ENCODE data around the gene ICE2.

ICE2 gene

GRCh38 chr15:60374628-60375081 lies 104.3 kb downstream of the ICE2 start:
- peak; percentile 37 for DNase-seq
- H3K9me3 Mint-ChIP-seq, result no peaks in the 10 kb centered on the region
- H3K36me3 Mint-ChIP-seq (ENCODE audit: low read depth), result peaks cover 18% of the 10 kb centered on the region
- peak overlapping the region; percentile 98 for H3K27ac Mint-ChIP-seq
- peaks cover 67% of the 10 kb centered on the region for H3K4me1 Mint-ChIP-seq
- TF ChIP-seq, protein P1, sequence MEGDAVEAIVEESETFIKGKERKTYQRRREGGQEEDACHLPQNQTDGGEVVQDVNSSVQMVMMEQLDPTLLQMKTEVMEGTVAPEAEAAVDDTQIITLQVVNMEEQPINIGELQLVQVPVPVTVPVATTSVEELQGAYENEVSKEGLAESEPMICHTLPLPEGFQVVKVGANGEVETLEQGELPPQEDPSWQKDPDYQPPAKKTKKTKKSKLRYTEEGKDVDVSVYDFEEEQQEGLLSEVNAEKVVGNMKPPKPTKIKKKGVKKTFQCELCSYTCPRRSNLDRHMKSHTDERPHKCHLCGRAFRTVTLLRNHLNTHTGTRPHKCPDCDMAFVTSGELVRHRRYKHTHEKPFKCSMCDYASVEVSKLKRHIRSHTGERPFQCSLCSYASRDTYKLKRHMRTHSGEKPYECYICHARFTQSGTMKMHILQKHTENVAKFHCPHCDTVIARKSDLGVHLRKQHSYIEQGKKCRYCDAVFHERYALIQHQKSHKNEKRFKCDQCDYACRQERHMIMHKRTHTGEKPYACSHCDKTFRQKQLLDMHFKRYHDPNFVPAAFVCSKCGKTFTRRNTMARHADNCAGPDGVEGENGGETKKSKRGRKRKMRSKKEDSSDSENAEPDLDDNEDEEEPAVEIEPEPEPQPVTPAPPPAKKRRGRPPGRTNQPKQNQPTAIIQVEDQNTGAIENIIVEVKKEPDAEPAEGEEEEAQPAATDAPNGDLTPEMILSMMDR (IDR thresholded peaks at IDR 0.05), result no peak
- H3K4me3 Mint-ChIP-seq, result no peak overlapping the region
- H3K27me3 Mint-ChIP-seq (ENCODE audit: low read depth, poor library complexity), result peaks cover 5% of the 10 kb centered on the region

DNA sequence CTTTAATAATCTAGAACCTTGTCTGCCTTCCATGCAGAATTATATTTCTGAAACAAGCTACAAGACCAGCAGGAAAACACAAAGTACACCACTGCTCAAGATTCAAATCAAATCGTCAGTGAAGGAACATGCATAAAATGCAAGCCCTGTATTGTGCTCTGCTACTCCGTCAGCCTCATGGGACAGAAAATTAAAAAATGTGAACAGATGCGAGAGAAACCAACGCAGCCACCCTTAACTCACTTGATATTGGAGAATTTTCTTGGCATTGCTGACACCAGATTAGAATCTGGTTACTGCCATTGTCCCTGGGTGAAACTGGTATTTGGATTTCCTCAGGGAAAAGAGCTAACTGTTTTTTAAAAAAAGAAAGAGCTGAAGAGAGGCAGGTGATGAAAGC lies 104.7 kb downstream of the ICE2 start:
- peak overlapping the region; percentile 98 for H3K27ac Mint-ChIP-seq
- DNase-seq, result no peak
- peak overlapping the region; percentile 35 for H3K4me3 Mint-ChIP-seq
- TF ChIP-seq, protein P1 (IDR thresholded peaks at IDR 0.05), result no peak
- H3K9me3 Mint-ChIP-seq, result peaks cover 3% of the 10 kb centered on the region
- peaks cover 23% of the 10 kb centered on the region for H3K36me3 Mint-ChIP-seq (ENCODE audit: low read depth)
- H3K4me1 Mint-ChIP-seq, result peaks cover 68% of the 10 kb centered on the region
- H3K27me3 Mint-ChIP-seq (ENCODE audit: low read depth, poor library complexity), result peaks cover 5% of the 10 kb centered on the region

GRCh38 chr15:60373745-60374144 lies 105.2 kb downstream of the ICE2 start:
- H3K4me3 Mint-ChIP-seq, result peak overlapping the region; percentile 45
- H3K4me1 Mint-ChIP-seq, result peaks cover 68% of the 10 kb centered on the region
- H3K9me3 Mint-ChIP-seq, result peaks cover 5% of the 10 kb centered on the region
- TF ChIP-seq, protein P1 (IDR thresholded peaks at IDR 0.05), result no peak
- peaks cover 27% of the 10 kb centered on the region for H3K36me3 Mint-ChIP-seq (ENCODE audit: low read depth)
- peaks cover 5% of the 10 kb centered on the region for H3K27me3 Mint-ChIP-seq (ENCODE audit: low read depth, poor library complexity)
- DNase-seq, result no peak
- H3K27ac Mint-ChIP-seq, result peak overlapping the region; percentile 98

GRCh38 chr15:60373327-60373726 lies 105.6 kb downstream of the ICE2 start:
- Mint-ChIP-seq H3K4me1 (peaks cover 68% of the 10 kb centered on the region), H3K9me3 (peaks cover 9% of the 10 kb centered on the region), H3K27me3 (ENCODE audit: low read depth, poor library complexity) (peaks cover 5% of the 10 kb centered on the region), H3K27ac (peak overlapping the region; percentile 98), H3K36me3 (ENCODE audit: low read depth) (peaks cover 31% of the 10 kb centered on the region), H3K4me3 (no peak overlapping the region)
- TF ChIP-seq, protein P1 (IDR thresholded peaks at IDR 0.05), result no peak
- no peak for DNase-seq

DNA sequence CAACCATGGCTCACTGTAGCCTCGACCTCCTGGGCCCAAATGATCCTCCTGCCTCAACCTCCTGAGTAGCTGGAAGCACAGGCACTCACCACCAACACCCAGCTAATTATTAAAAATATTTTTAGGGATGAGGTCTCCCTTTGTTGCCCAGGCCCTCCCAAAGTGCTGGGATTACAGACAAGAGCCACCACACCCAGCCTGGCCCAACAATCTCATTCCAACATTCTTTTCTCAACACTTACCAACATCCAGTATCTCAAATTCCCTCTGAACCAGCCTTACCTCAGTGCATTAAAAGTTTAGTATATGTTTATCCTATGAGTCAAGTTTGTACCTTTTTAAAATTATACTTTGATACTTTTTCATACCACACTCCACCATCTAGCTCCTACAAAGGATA lies 106.2 kb downstream of the ICE2 start:
- Mint-ChIP-seq H3K36me3 (ENCODE audit: low read depth) (peaks cover 32% of the 10 kb centered on the region), H3K4me3 (no peak overlapping the region), H3K27me3 (ENCODE audit: low read depth, poor library complexity) (peaks cover 5% of the 10 kb centered on the region), H3K9me3 (peaks cover 10% of the 10 kb centered on the region), H3K27ac (peak overlapping the region; percentile 98), H3K4me1 (peaks cover 68% of the 10 kb centered on the region)
- TF ChIP-seq, protein P1 (IDR thresholded peaks at IDR 0.05), result no peak
- DNase-seq, result no peak

DNA sequence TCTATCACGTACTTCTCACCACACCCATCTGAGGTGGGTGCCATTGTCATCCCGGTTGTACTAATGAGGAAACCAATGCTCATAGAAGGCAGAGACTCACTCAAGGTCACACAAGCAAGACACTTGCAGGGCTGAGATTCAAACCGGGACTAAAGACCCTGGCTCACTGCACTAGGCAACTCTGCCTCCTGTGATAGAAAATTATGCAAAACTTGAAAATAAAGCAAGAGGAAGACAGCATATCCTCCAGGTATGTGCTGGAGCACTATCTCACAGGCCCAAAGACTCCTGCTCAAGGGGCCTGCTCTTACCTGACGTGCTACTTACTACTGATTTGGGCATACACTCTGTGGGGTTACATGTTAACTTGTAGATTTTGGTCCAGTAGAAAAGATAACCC lies 106.7 kb downstream of the ICE2 start:
- TF ChIP-seq, protein P1 (IDR thresholded peaks at IDR 0.05), result no peak
- H3K4me1 Mint-ChIP-seq, result peaks cover 66% of the 10 kb centered on the region
- H3K27me3 Mint-ChIP-seq (ENCODE audit: low read depth, poor library complexity), result peaks cover 5% of the 10 kb centered on the region
- peaks cover 10% of the 10 kb centered on the region for H3K9me3 Mint-ChIP-seq
- H3K27ac Mint-ChIP-seq, result no peak overlapping the region
- H3K4me3 Mint-ChIP-seq, result no peak overlapping the region
- peaks cover 31% of the 10 kb centered on the region for H3K36me3 Mint-ChIP-seq (ENCODE audit: low read depth)
- no peak for DNase-seq

All from nephron progenitor cell (in vitro differentiated cells).